GM23338 (cell line): ENCODE measurements around the gene HHAT.

Source experiments
- CTCF ChIP-seq, 2 experiments: fragments of 200-600 bp in 1 of 2; sonication (generic) in 1 of 2; conservative IDR thresholded peaks; 2 replicates each; pipeline versions ENCODE4 v1.5.1 to v1.6.1; 2016 to 2017; ENCODE audit warnings: antibody characterized with exemption in 2 of 2, low read depth in 2 of 2, mild to moderate bottlenecking in 2 of 2, moderate library complexity in 1 of 2
- EZH2 ChIP-seq: fragments of 200-600 bp; sonication (generic); IDR thresholded peaks from one replicate; pipeline ENCODE4 v1.8.0; 2017; ENCODE audit warnings: antibody characterized with exemption, mild to moderate bottlenecking, low read depth; ENCODE audit not compliant: unreplicated experiment
- EZH2phosphoT487 ChIP-seq: fragments of 200-600 bp; sonication (generic); IDR thresholded peaks from one replicate; pipeline ENCODE4 v1.8.1; 2018; ENCODE audit warnings: antibody characterized with exemption; ENCODE audit not compliant: unreplicated experiment
- JUNB ChIP-seq: IDR thresholded peaks from one replicate; pipeline ENCODE4 v1.6.1; 2016; ENCODE audit warnings: antibody characterized with exemption; ENCODE audit not compliant: unreplicated experiment
- NANOG ChIP-seq: IDR thresholded peaks from 2 replicates; pipeline ENCODE4 v1.6.1; 2016; ENCODE audit warnings: antibody characterized with exemption, borderline replicate concordance
- POLR2AphosphoS5 ChIP-seq: IDR thresholded peaks from 2 replicates; pipeline ENCODE4 v1.6.1; 2016; ENCODE audit warnings: antibody characterized with exemption, low read depth
- ZNF114 ChIP-seq: fragments of 250-450 bp; sonication (Bioruptor Pico); IDR thresholded peaks from 2 replicates; pipeline ENCODE4 v1.5.0; 2020; ENCODE audit warnings: mild to moderate bottlenecking, moderate library complexity

GRCh38 chr1:210684466-210685294 is 356.0 kb downstream of the HHAT start:
- TF ChIP-seq CTCF (conservative IDR thresholded peaks at IDR 0.05; ENCODE audit: low read depth in 2 of 2) (no peak), POLR2AphosphoS5 (no peak), ZNF114 (CRISPR knock-in tag) (no peak), JUNB (no peak), EZH2phosphoT487 (no peak), EZH2 (no peak), NANOG (no peak)
